Measurements from ENCODE around the gene SLC25A28. TPM values are rescaled to one million over a fixed set of nuclear protein-coding genes. Genes with fewer than 3 reads are reported as not detected.

SLC25A28 gene
- total RNA-seq, 4 donors from 2014 or later = 20.7 to 38.3 (median 26.1) TPM

- peaks cover 0 to 6% (median 0%) of the 10 kb centered on the region in 3 donors for H3K27me3 ChIP-seq
- in situ Hi-C loops (cut with MboI; ENCODE audit: low sequenced_read_pairs in 4 of 4) (no loop called here), intact Hi-C loops (cut with DNase I; ENCODE audit: low total_unique reads) (no loop called here)
- H3K4me1 ChIP-seq = no peaks in the 10 kb centered on the region
- TF ChIP-seq POLR2A (IDR thresholded peaks at IDR 0.05) (no peak), CTCF (IDR thresholded peaks at IDR 0.05 in 4 of 5, conservative IDR thresholded peaks at IDR 0.05 in 1 of 5) (no peak)
- no peaks in the 10 kb centered on the region for H3K9me3 ChIP-seq
- DNase-seq (no peak), ATAC-seq (no peak)
- no peak overlapping the region for H3K4me3 ChIP-seq
- H3K36me3 ChIP-seq = no peaks in the 10 kb centered on the region
- no peak overlapping the region for H3K27ac ChIP-seq
Observed at GRCh38 chr10:99569961-99570360, 50.3 kb downstream of the SLC25A28 start.

GRCh38 chr10:99569253-99569939 lies 50.8 kb downstream of the SLC25A28 start:
- Histone ChIP-seq H3K9me3 (no peaks in the 10 kb centered on the region), H3K4me3 (no peak overlapping the region), H3K4me1 (no peaks in the 10 kb centered on the region), H3K27ac (no peak overlapping the region), H3K36me3 (no peaks in the 10 kb centered on the region), H3K27me3 (peaks cover 0 to 6% (median 0%) of the 10 kb centered on the region in 3 donors)
- ATAC-seq (no peak), DNase-seq (no peak)
- TF ChIP-seq POLR2A (IDR thresholded peaks at IDR 0.05) (no peak), CTCF (IDR thresholded peaks at IDR 0.05 in 4 of 5, conservative IDR thresholded peaks at IDR 0.05 in 1 of 5) (no peak)
- in situ Hi-C loops (cut with MboI; ENCODE audit: low sequenced_read_pairs in 4 of 4) (no loop called here), intact Hi-C loops (cut with DNase I; ENCODE audit: low total_unique reads) (no loop called here)

- no peak overlapping the region for H3K27ac ChIP-seq
- H3K27me3 ChIP-seq = peaks cover 0 to 6% (median 0%) of the 10 kb centered on the region in 3 donors
- H3K9me3 ChIP-seq = no peaks in the 10 kb centered on the region
- no peaks in the 10 kb centered on the region for H3K4me1 ChIP-seq
- DNase-seq (no peak), ATAC-seq (no peak)
- H3K4me3 ChIP-seq = no peak overlapping the region
- TF ChIP-seq POLR2A (IDR thresholded peaks at IDR 0.05) = no peak
- TF ChIP-seq CTCF (IDR thresholded peaks at IDR 0.05 in 4 of 5, conservative IDR thresholded peaks at IDR 0.05 in 1 of 5) = no peak
- in situ Hi-C loops (cut with MboI; ENCODE audit: low sequenced_read_pairs in 4 of 4) (no loop called here), intact Hi-C loops (cut with DNase I; ENCODE audit: low total_unique reads) (no loop called here)
- no peaks in the 10 kb centered on the region for H3K36me3 ChIP-seq
Observed at GRCh38 chr10:99565166-99565565, 55.1 kb downstream of the SLC25A28 start.

- peaks cover 0 to 6% (median 0%) of the 10 kb centered on the region in 3 donors for H3K27me3 ChIP-seq
Observed at GRCh38 chr10:99564361-99564760, 55.9 kb downstream of the SLC25A28 start.

GRCh38 chr10:99562631-99563030 lies 57.6 kb downstream of the SLC25A28 start:
- in situ Hi-C loops (cut with MboI; ENCODE audit: low sequenced_read_pairs in 4 of 4) = no loop called here

More at GRCh38 chr10:99564361-99564760, 55.9 kb downstream of the SLC25A28 start:
- Histone ChIP-seq H3K27ac (no peak overlapping the region), H3K4me1 (no peaks in the 10 kb centered on the region), H3K9me3 (no peaks in the 10 kb centered on the region), H3K4me3 (no peak overlapping the region), H3K36me3 (no peaks in the 10 kb centered on the region)
- no peak for ATAC-seq
- no peak for DNase-seq
- in situ Hi-C loops (cut with MboI; ENCODE audit: low sequenced_read_pairs in 4 of 4) = no loop called here
- intact Hi-C loops (cut with DNase I; ENCODE audit: low total_unique reads) = no loop called here
- no peak for TF ChIP-seq POLR2A (IDR thresholded peaks at IDR 0.05)

More at GRCh38 chr10:99562631-99563030, 57.6 kb downstream of the SLC25A28 start:
- no peak for TF ChIP-seq POLR2A (IDR thresholded peaks at IDR 0.05)
- no peak for TF ChIP-seq CTCF (IDR thresholded peaks at IDR 0.05 in 4 of 5, conservative IDR thresholded peaks at IDR 0.05 in 1 of 5)
- ATAC-seq = no peak
- intact Hi-C loops (cut with DNase I; ENCODE audit: low total_unique reads) = no loop called here
- no peak for DNase-seq
- Histone ChIP-seq H3K27ac (no peak overlapping the region), H3K4me1 (no peaks in the 10 kb centered on the region), H3K4me3 (no peak overlapping the region), H3K9me3 (no peaks in the 10 kb centered on the region), H3K36me3 (no peaks in the 10 kb centered on the region), H3K27me3 (peaks cover 0 to 6% (median 0%) of the 10 kb centered on the region in 3 donors)

Other genes starting within 250 kb of the SLC25A28 start
- gene GOT1, start 189.8 kb downstream of the SLC25A28 start, total RNA-seq = 100 to 1,000 TPM in 3 of 4 donors, 10 to 100 TPM in 1; 91.4 to 215 (median 135) TPM
- gene NKX2-3, start 87.5 kb downstream of the SLC25A28 start, total RNA-seq = not detected
- 1 to 10 TPM in 2 of 4 donors, under 1 TPM in 2; 0.32 to 1.1 (median 0.76) TPM for gene ENTPD7, start 39.1 kb upstream of the SLC25A28 start, total RNA-seq
- 10 to 100 TPM; 28.1 to 45.3 (median 32.5) TPM for gene COX15, start 111.7 kb upstream of the SLC25A28 start, total RNA-seq
- gene CUTC, start 111.8 kb upstream of the SLC25A28 start, total RNA-seq = 100 to 1,000 TPM in 3 of 4 donors, 10 to 100 TPM in 1; 85.2 to 172 (median 126) TPM
- 1 to 10 TPM in 3 of 4 donors, under 1 TPM in 1; 0.89 to 3.2 (median 1.3) TPM for gene ABCC2, start 162.2 kb upstream of the SLC25A28 start, total RNA-seq

Measured in gastrocnemius medialis (tissue), 4 donors.